NT2/D1 (cell line): ENCODE measurements around the gene VIM.

Source experiments
- SUZ12 ChIP-seq: IDR thresholded peaks from 2 replicates; pipeline ENCODE4 v1.6.1; 2011; ENCODE audit not compliant: insufficient read length, insufficient read depth; ENCODE audit errors: extremely low read depth
- YY1 ChIP-seq: IDR thresholded peaks from 2 replicates; pipeline ENCODE4 v1.6.1; 2011; ENCODE audit not compliant: insufficient read length, insufficient read depth
- ZNF274 ChIP-seq: IDR thresholded peaks from 2 replicates; pipeline ENCODE4 v1.6.1; 2011; ENCODE audit warnings: mild to moderate bottlenecking, low read depth, low read length

DNA sequence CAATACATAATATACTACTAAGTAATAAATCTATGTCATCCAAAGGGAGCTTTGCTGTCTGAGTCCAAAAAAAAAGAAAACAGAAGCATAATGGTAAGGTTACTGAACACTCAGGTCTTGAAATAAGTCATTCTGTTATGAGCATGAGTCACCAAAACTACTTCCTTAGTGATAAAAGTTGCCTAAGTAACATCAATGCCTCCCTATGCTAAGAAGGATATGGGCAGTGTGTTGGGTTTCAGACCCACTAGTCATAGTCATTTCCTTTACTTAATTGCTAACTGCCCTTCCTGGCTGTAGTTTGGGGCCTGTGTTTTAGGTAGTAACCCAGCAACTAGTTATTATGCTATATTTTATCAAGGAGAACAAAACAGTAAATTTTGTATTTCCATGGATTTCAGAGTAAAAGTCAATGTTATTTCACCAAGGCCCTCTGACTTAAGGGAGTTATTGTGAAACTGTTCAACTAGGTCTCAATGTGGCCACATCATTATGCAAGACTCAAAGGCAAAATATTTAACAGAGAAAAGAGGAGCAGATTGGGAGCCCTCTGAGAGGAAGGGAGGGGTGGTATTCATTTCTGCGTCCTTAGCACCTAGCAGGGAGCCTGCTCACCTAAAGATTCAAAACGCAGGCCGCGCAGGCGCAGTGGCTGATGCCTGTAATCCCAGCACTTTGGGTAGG is 11.7 kb upstream of the VIM start:
- TF ChIP-seq YY1 (no peak), ZNF274 (no peak), SUZ12 (no peak)
